GM19043 (cell line): ENCODE results near the gene TACR3.
"Not testable (repeated sequence)": the region's sequence is repeated elsewhere in the genome, so short reads cannot be mapped to it uniquely, and the experiment has no call there.

Source experiments
- ATAC-seq: cut with Tn5 transposase; IDR thresholded peaks from one replicate; pipeline ENCODE4 v1.9.1; 2021; ENCODE audit warnings: low read depth; ENCODE audit not compliant: unreplicated experiment

Gene TACR3

GRCh38 chr4:103719830-103720207 is at the start of gene TACR3:
TACR3 (minus strand) TSS chr4:103719985; CDS start chr4:103719675, 310 bp downstream.
- ATAC-seq, result no peak

GRCh38 chr4:103757631-103758030 is 37.8 kb upstream of the TACR3 start:
- no peak for ATAC-seq

GRCh38 chr4:103756741-103757140 is 37.0 kb upstream of the TACR3 start:
- ATAC-seq, result no peak

GRCh38 chr4:103754844-103755243 is 35.1 kb upstream of the TACR3 start:
- ATAC-seq, result no peak

- no peak for ATAC-seq
Observed at GRCh38 chr4:103753868-103754653, 34.3 kb upstream of the TACR3 start.

- ATAC-seq, result not testable (repeated sequence)
Observed at GRCh38 chr4:103723150-103723549, 3.4 kb upstream of the TACR3 start.

- ATAC-seq, result no peak
Observed at GRCh38 chr4:103721251-103721650, 1.5 kb upstream of the TACR3 start.

GRCh38 chr4:103720661-103721060 is 876 bp upstream of the TACR3 start:
- no peak for ATAC-seq

- no peak for ATAC-seq
Observed at GRCh38 chr4:103719105-103719829, 518 bp downstream of the TACR3 start.

GRCh38 chr4:103692615-103693014 is 27.2 kb downstream of the TACR3 start:
- ATAC-seq, result no peak

GRCh38 chr4:103673983-103674382 is 45.8 kb downstream of the TACR3 start:
- no peak for ATAC-seq

GRCh38 chr4:103666764-103667163 is 53.0 kb downstream of the TACR3 start:
- not testable (repeated sequence) for ATAC-seq

GRCh38 chr4:103664436-103665075 is 55.2 kb downstream of the TACR3 start:
- ATAC-seq, result no peak

- ATAC-seq, result no peak
Observed at GRCh38 chr4:103648541-103648940, 71.2 kb downstream of the TACR3 start.

GRCh38 chr4:103645991-103646390 is 73.8 kb downstream of the TACR3 start:
- ATAC-seq, result no peak

GRCh38 chr4:103634236-103634635 is 85.5 kb downstream of the TACR3 start:
- ATAC-seq, result no peak

- ATAC-seq, result no peak
Observed at GRCh38 chr4:103626296-103626695, 93.5 kb downstream of the TACR3 start.

GRCh38 chr4:103591841-103592240 is 127.9 kb downstream of the TACR3 start:
- no peak for ATAC-seq

- no peak for ATAC-seq
Observed at GRCh38 chr4:103567591-103567990, 152.2 kb downstream of the TACR3 start.

GRCh38 chr4:103559178-103559577 is 160.6 kb downstream of the TACR3 start:
- ATAC-seq, result not testable (repeated sequence)
